Effector CD8-positive, alpha-beta T cell (primary cell): ENCODE data around the gene DEGS2.

ENCODE experiments used
- DNase-seq: peaks from one replicate; lab custom pipeline; 2025; lab: John Stamatoyannopoulos, UW

DEGS2 gene

GRCh38 chr14:100132161-100132902 lies 27.1 kb downstream of the DEGS2 start:
- no peak for DNase-seq

GRCh38 chr14:100131181-100131580 lies 28.3 kb downstream of the DEGS2 start:
- no peak for DNase-seq

- no peak for DNase-seq
These were observed 28.9 kb downstream of the DEGS2 start for GRCh38 chr14:100130521-100130920.

GRCh38 chr14:100129161-100129589 lies 30.3 kb downstream of the DEGS2 start:
- DNase-seq: no peak

GRCh38 chr14:100128688-100129087 lies 30.8 kb downstream of the DEGS2 start:
- DNase-seq: no peak

- DNase-seq: no peak
These were observed 31.5 kb downstream of the DEGS2 start for GRCh38 chr14:100127853-100128455.

- DNase-seq: no peak
These were observed 33.0 kb downstream of the DEGS2 start for GRCh38 chr14:100126401-100126800.

- no peak for DNase-seq
These were observed 34.8 kb downstream of the DEGS2 start for GRCh38 chr14:100124551-100125088.

GRCh38 chr14:100123618-100124017 lies 35.8 kb downstream of the DEGS2 start:
- DNase-seq: no peak

GRCh38 chr14:100122481-100123223 lies 36.8 kb downstream of the DEGS2 start:
- DNase-seq: no peak

- no peak for DNase-seq
These were observed 37.6 kb downstream of the DEGS2 start for GRCh38 chr14:100121643-100122480.

- no peak for DNase-seq
These were observed 38.7 kb downstream of the DEGS2 start for GRCh38 chr14:100120522-100121269.

GRCh38 chr14:100119251-100119650 lies 40.2 kb downstream of the DEGS2 start:
- DNase-seq: no peak

GRCh38 chr14:100118396-100119011 lies 40.9 kb downstream of the DEGS2 start:
- DNase-seq: no peak

GRCh38 chr14:100117633-100118395 lies 41.6 kb downstream of the DEGS2 start:
- no peak for DNase-seq

- no peak for DNase-seq
These were observed 42.4 kb downstream of the DEGS2 start for GRCh38 chr14:100117026-100117425.

- DNase-seq: no peak
These were observed 43.3 kb downstream of the DEGS2 start for GRCh38 chr14:100116134-100116533.

- DNase-seq: no peak
These were observed 43.7 kb downstream of the DEGS2 start for GRCh38 chr14:100115726-100116125.

- no peak for DNase-seq
These were observed 44.2 kb downstream of the DEGS2 start for GRCh38 chr14:100115236-100115635.
